H1 (cell line): Measurements from ENCODE around the gene BCL2L1.

Experiments used
- CEBPB ChIP-seq: IDR thresholded peaks from 2 replicates; pipeline ENCODE4 v1.6.1; 2012; ENCODE audit warnings: low read depth, low read length
- CTCF ChIP-seq, 3 experiments: IDR thresholded peaks; 1 replicate in 2 of 3; 2 replicates in 1 of 3; pipeline versions ENCODE4 v1.5.1 to v1.6.1; 2011; ENCODE audit warnings: low read length in 3 of 3, mild to moderate bottlenecking in 3 of 3, inconsistent platforms in 2 of 3, low read depth in 1 of 3, moderate library complexity in 1 of 3; ENCODE audit not compliant: insufficient read depth in 1 of 3; ENCODE audit errors: control extremely low read depth in 1 of 3
- EP300 ChIP-seq, 2 experiments: IDR thresholded peaks; 1 replicate in 1 of 2; 2 replicates in 1 of 2; pipeline ENCODE4 v1.6.1; 2011 to 2012; ENCODE audit warnings: low read depth in 2 of 2, low read length in 2 of 2, mild to moderate bottlenecking in 2 of 2, borderline replicate concordance in 1 of 2, inconsistent platforms in 1 of 2, moderate library complexity in 1 of 2
- HDAC2 ChIP-seq, 2 experiments: fragments of 300-600 bp in 1 of 2; sonication (generic) in 1 of 2; IDR thresholded peaks; 2 replicates each; pipeline ENCODE4 v1.6.1; 2011 to 2012; ENCODE audit warnings: low read depth in 2 of 2, low read length in 2 of 2, mild to moderate bottlenecking in 2 of 2, moderate library complexity in 2 of 2, borderline replicate concordance in 1 of 2, inconsistent platforms in 1 of 2
- KDM1A ChIP-seq: fragments of 200-600, 300-600 bp; sonication (generic); IDR thresholded peaks from 2 replicates; pipeline ENCODE4 v1.7.1; 2016; ENCODE audit warnings: mild to moderate bottlenecking, low read length, borderline replicate concordance
- POLR2A ChIP-seq, 2 experiments: IDR thresholded peaks; 1 replicate in 1 of 2; 2 replicates in 1 of 2; pipeline ENCODE4 v1.6.1; 2011; ENCODE audit warnings: low read depth in 2 of 2, low read length in 2 of 2, mild to moderate bottlenecking in 2 of 2; ENCODE audit errors: control extremely low read depth in 1 of 2
- POLR2AphosphoS5 ChIP-seq: IDR thresholded peaks from 2 replicates; pipeline ENCODE4 v1.6.1; 2011; ENCODE audit warnings: low read depth, low read length
- POU5F1 ChIP-seq: IDR thresholded peaks from 2 replicates; pipeline ENCODE4 v1.6.1; 2011; ENCODE audit warnings: low read depth, mild to moderate bottlenecking, low read length, moderate library complexity
- RFX5 ChIP-seq: IDR thresholded peaks from 2 replicates; pipeline ENCODE4 v1.6.1; 2011; ENCODE audit warnings: low read depth, low read length, improper control_type of control experiment, borderline replicate concordance
- SIX5 ChIP-seq: IDR thresholded peaks from 2 replicates; pipeline ENCODE4 v1.6.1; 2011; ENCODE audit warnings: mild to moderate bottlenecking, low read depth, low read length
- TAF1 ChIP-seq: IDR thresholded peaks from 2 replicates; pipeline ENCODE4 v1.6.1; 2011; ENCODE audit warnings: mild to moderate bottlenecking, low read depth, low read length
- ZNF274 ChIP-seq: IDR thresholded peaks from 2 replicates; pipeline ENCODE4 v1.7.0; 2012; ENCODE audit warnings: low read length, borderline replicate concordance; ENCODE audit errors: extremely low read depth

- TF ChIP-seq HDAC2 (IDR thresholded peaks at IDR 0.05; ENCODE audit: borderline replicate concordance in 1 of 2, low read depth in 2 of 2, low read length in 2 of 2): no peak
- no peak for TF ChIP-seq POU5F1
- TF ChIP-seq SIX5: no peak
- no peak for TF ChIP-seq CTCF (IDR thresholded peaks at IDR 0.05; ENCODE audit: control extremely low read depth in 1 of 3, insufficient read depth in 1 of 3, low read depth in 1 of 3, low read length in 3 of 3)
- no peak for TF ChIP-seq RFX5
- no peak for TF ChIP-seq TAF1
- TF ChIP-seq KDM1A: no peak
- no peak for TF ChIP-seq POLR2A (IDR thresholded peaks at IDR 0.05; ENCODE audit: control extremely low read depth in 1 of 2, low read depth in 2 of 2, low read length in 2 of 2)
- TF ChIP-seq ZNF274: no peak
- TF ChIP-seq CEBPB: no peak
- no peak for TF ChIP-seq EP300 (IDR thresholded peaks at IDR 0.05; ENCODE audit: borderline replicate concordance in 1 of 2, low read depth in 2 of 2, low read length in 2 of 2)
- no peak for TF ChIP-seq POLR2AphosphoS5
Measured at GRCh38 chr20:31758991-31759390, 36.3 kb upstream of the BCL2L1 start.
